ENCODE data around the gene PTGDR2. TPM values are rescaled to one million over a fixed set of nuclear protein-coding genes. Genes with fewer than 3 reads are reported as not detected.

Gene PTGDR2
- total RNA-seq = 1 to 10 TPM in 1 of 4 donors, under 1 TPM in 2, not detected in 1; 0.21 to 4.6 (median 0.49) TPM

DNA sequence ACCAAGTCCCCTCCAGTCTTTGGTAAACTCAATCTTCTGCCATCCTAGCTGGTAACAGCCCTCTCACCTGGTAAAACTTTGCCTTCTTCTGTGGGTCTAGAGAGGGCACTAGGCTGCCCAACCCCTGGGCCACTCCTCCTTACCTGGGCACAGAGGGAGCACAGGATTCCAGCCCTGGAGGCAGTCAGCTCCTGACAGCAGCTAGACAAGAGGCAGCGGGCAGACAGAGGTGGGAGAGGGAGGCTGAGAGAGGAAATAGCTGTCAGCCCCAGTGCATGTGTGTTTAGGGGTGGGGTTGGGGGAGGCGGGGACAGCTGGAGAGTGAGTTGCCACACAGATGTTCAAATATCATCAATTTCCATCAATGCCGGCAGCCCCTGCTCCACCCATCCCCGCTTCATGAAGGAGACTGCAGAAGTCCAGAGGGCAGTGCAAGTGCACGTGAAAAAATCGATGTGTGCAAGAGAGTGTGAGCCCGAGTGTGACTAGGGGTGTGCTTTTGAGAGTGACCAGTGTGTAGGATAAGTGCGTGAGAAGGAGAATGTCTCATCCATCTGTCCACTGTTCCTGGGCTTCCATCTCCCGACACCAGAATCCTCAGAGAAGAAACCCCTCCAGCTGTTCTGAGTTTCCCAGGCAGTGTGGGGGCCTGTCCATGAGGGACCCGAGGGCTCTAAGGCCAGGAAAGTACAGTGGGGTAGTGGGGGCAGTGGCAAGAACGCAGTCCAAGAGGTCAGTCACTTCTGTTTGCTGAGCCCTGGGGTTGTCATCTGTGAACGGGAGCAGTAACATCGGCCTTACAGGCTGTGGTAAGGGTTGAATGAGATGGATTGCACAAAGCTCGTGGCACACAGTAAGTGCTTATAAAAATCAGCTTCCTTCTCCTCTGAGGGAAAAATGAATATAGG, at the start of gene PTGDR2:
Gene PTGDR2 (minus strand): TSS at position 225 of the 908 bp plus-strand sequence. CDS start 2,228 bp downstream, outside the sequence.
- Histone ChIP-seq H3K4me1 (no peaks in the 10 kb centered on the region), H3K27me3 (no peaks in the 10 kb centered on the region), H3K27ac (no peak within 1 kb of the TSS), H3K36me3 (no peaks in the 10 kb centered on the region), H3K9me3 (no peaks in the 10 kb centered on the region), H3K4me3 (no peak within 1 kb of the TSS)
- intact Hi-C loops (cut with DNase I; ENCODE audit: low total_unique reads) = no loop called here
- DNase-seq = no peak
- TF ChIP-seq, protein P1, sequence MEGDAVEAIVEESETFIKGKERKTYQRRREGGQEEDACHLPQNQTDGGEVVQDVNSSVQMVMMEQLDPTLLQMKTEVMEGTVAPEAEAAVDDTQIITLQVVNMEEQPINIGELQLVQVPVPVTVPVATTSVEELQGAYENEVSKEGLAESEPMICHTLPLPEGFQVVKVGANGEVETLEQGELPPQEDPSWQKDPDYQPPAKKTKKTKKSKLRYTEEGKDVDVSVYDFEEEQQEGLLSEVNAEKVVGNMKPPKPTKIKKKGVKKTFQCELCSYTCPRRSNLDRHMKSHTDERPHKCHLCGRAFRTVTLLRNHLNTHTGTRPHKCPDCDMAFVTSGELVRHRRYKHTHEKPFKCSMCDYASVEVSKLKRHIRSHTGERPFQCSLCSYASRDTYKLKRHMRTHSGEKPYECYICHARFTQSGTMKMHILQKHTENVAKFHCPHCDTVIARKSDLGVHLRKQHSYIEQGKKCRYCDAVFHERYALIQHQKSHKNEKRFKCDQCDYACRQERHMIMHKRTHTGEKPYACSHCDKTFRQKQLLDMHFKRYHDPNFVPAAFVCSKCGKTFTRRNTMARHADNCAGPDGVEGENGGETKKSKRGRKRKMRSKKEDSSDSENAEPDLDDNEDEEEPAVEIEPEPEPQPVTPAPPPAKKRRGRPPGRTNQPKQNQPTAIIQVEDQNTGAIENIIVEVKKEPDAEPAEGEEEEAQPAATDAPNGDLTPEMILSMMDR (IDR thresholded peaks at IDR 0.05) = no peak
- TF ChIP-seq POLR2A (IDR thresholded peaks at IDR 0.05) = no peak

DNA sequence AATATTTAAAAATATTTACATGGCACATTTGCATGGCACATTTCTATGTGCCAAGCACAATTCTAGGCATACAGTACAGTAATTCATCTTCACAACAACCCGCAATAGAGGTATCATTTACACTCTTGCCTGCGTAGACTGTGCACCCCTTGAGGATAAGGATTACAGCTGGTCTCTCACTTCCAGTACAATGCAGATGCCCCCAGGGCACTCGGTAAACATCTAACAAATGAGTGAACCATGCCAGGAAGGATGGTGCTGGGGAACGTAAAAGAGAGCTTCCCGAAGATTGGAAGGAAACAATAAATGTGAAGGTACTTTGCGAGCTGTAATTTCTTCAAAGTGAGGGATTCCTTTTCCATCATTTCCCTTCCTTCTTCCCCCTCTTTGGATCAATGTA, 49.3 kb upstream of the PTGDR2 start:
- Histone ChIP-seq H3K27ac (peak overlapping the region in 1 of 2 donors; percentile 84), H3K36me3 (no peaks in the 10 kb centered on the region)
- DNase-seq = no peak

DNA sequence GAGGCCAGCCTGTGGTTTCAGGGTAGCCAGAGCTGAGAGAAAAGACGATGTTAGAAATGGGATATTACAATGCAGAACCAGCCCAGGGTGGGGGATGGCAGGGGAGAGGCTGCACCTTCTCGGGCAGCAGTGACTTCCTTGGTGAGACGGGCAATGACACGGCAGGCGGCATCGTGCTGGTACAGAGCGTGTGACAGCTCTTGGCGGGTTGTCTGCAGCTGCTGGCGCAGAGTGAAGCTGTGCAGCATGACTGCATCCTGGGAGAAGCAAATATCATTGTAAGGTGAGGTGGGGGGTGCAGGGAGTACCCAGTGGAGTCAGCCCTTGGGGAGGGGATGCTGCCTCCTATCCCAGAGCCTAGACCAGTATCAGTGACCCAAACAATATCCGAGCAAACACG, 46.9 kb upstream of the PTGDR2 start:
- no peak overlapping the region for H3K4me3 ChIP-seq
- H3K9me3 ChIP-seq = no peaks in the 10 kb centered on the region
- peaks cover 12 to 13% of the 10 kb centered on the region in 2 donors for H3K4me1 ChIP-seq
- peak in 1 of 2 donors; percentile 11 for DNase-seq
- TF ChIP-seq, protein P1 (IDR thresholded peaks at IDR 0.05) = no peak
- no peak for TF ChIP-seq POLR2A (IDR thresholded peaks at IDR 0.05)
- no peak overlapping the region for H3K27ac ChIP-seq
- intact Hi-C loops (cut with DNase I; ENCODE audit: low total_unique reads) = no loop called here
- H3K27me3 ChIP-seq = no peaks in the 10 kb centered on the region
- no peaks in the 10 kb centered on the region for H3K36me3 ChIP-seq

More for the DNA sequence above, 49.3 kb upstream of the PTGDR2 start:
- peaks cover 12 to 13% of the 10 kb centered on the region in 2 donors for H3K4me1 ChIP-seq
- H3K9me3 ChIP-seq = no peaks in the 10 kb centered on the region
- H3K4me3 ChIP-seq = peak overlapping the region; percentile 75 to 99
- TF ChIP-seq POLR2A (IDR thresholded peaks at IDR 0.05) = no peak
- TF ChIP-seq, protein P1 (IDR thresholded peaks at IDR 0.05) = no peak
- no peaks in the 10 kb centered on the region for H3K27me3 ChIP-seq
- intact Hi-C loops (cut with DNase I; ENCODE audit: low total_unique reads) = no loop called here

DNA sequence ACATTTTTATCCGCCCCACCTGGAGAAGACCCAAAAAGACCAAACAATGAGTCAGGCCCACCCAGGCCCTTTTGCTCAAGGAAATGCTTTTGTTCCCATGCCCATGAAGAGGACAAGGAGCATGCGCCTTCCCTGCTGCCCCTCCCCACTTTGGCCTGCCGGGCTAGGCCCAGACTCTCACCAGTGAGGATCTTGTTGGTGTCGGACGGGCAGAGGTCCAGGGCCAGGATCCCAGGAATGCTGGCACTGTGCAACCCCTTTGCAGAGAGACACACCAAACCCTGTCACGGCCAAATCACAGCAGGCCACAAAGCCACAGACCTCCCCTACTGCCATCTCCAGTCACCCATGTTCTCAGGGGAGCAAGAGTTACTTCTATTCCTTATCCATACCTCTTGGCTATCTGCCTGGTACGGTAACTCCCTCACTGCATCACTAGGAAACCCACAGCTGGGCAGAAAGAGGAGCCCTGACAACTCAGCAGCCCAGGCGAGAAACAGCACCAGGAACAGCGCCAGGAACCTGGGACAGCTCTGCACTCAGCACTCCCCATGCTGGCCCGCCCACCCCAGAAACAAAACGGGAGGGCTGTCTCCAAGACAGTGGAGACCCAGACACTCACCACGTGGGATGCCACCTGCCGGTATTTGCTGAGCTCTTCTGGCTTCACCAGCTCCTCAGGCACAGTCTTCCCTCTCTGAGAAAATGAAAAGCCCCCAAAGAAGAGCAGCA, 45.1 kb upstream of the PTGDR2 start:
- peaks cover 12 to 13% of the 10 kb centered on the region in 2 donors for H3K4me1 ChIP-seq
- no peaks in the 10 kb centered on the region for H3K36me3 ChIP-seq
- no peaks in the 10 kb centered on the region for H3K9me3 ChIP-seq
- DNase-seq = peak in 1 of 2 donors; percentile 17
- H3K27me3 ChIP-seq = no peaks in the 10 kb centered on the region
- TF ChIP-seq POLR2A (IDR thresholded peaks at IDR 0.05) = no peak
- TF ChIP-seq, protein P1 (IDR thresholded peaks at IDR 0.05) = no peak
- intact Hi-C loops (cut with DNase I; ENCODE audit: low total_unique reads) = no loop called here
- no peak overlapping the region for H3K27ac ChIP-seq
- H3K4me3 ChIP-seq = no peak overlapping the region

All from uterus (tissue), 4 donors.